Pulmonary artery endothelial cell (primary cell): ENCODE results near the gene PRSS33. TPM values are rescaled to one million over a fixed set of nuclear protein-coding genes. Genes with fewer than 3 reads are reported as not detected.

Experiments
- DNase-seq: peaks from one replicate; pipeline ENCODE4 v3.0.0-alpha.2; 2011; ENCODE audit warnings: low read depth, low spot score
- total RNA-seq: library from RNA; depleted of rRNA; stranded (reverse); fragments of >200 nt; gene quantifications from 2 replicates; pipeline ENCODE4 v1.2.3, GENCODE V29; 2014

The PRSS33 gene
- total RNA-seq, 1 donor from 2014 or later = not detected

DNA sequence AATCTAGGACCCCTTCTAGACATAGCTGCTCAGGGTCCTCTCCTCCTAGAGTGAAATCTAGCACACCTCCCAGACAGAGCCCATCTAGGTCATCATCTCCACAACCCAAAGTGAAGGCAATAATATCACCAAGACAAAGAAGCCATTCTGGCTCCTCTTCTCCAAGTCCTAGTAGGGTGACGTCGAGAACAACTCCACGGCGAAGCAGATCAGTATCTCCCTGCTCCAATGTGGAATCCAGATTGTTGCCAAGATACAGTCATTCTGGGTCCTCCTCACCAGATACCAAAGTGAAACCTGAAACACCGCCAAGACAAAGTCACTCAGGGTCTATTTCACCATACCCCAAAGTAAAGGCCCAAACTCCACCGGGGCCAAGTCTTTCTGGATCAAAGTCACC, 24.2 kb downstream of the PRSS33 start:
- no peak for DNase-seq

DNA sequence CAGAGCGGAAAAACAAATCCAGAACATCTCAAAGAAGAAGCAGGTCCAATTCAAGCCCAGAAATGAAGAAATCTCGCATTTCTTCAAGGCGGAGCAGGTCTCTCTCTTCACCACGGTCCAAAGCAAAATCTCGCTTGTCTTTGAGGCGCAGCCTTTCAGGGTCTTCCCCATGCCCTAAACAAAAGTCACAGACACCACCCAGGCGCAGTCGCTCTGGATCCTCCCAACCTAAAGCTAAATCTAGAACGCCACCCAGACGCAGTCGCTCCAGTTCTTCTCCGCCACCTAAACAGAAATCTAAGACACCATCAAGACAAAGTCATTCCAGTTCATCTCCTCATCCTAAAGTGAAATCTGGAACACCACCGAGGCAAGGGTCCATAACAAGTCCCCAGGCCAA, 24.6 kb downstream of the PRSS33 start:
- no peak for DNase-seq

DNA sequence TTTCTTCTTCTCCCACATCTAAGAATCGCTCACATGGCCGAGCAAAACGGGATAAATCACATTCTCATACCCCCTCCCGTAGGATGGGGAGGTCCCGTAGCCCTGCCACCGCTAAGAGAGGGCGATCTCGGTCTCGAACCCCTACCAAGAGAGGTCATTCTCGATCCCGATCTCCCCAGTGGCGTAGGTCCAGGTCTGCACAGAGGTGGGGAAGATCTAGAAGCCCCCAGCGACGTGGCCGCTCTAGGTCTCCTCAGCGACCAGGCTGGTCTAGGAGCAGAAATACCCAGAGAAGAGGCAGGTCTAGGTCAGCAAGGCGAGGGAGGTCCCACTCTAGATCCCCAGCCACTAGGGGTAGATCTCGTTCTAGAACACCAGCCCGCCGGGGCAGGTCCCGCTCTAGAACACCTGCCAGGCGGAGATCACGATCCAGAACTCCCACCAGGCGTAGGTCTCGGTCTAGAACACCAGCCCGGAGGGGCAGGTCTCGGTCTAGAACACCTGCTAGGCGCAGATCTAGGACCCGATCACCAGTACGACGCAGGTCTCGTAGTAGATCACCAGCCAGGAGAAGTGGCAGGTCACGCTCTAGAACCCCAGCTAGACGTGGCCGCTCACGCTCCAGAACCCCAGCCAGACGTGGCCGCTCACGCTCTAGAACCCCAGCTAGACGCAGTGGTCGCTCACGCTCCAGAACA, 25.3 kb downstream of the PRSS33 start:
- DNase-seq = no peak

DNA sequence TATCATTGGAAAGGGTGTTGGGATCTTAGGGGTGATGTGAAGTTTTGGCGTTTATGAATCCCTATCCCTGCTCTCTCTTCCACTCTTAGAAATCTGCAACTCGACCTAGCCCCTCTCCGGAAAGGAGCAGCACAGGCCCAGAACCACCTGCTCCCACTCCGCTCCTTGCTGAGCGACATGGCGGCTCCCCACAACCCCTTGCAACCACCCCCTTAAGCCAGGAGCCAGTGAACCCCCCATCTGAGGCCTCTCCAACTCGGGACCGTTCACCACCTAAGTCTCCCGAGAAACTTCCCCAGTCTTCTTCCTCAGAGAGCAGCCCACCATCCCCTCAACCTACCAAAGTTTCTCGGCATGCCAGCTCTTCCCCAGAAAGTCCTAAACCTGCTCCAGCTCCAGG, 25.9 kb downstream of the PRSS33 start:
- no peak for DNase-seq

DNA sequence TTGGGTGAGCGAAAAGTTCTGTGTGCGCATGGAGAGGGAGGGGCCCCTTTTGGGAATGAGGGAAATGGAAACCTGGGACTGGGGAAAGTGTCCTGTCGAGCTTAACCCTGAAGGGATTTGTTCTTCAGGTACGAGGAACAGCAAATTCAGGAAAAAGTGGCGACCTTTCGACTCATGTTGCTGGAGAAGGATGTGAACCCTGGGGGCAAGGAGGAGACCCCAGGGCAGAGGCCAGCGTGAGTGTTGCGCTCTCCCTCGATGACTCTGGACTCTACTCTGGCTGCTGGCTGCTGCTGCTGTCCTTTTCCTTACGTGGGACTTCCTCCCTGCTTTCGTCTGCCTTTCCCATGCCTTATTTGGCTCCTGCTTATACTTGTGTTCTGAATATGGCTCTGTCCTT, 30.0 kb downstream of the PRSS33 start:
- DNase-seq = no peak

DNA sequence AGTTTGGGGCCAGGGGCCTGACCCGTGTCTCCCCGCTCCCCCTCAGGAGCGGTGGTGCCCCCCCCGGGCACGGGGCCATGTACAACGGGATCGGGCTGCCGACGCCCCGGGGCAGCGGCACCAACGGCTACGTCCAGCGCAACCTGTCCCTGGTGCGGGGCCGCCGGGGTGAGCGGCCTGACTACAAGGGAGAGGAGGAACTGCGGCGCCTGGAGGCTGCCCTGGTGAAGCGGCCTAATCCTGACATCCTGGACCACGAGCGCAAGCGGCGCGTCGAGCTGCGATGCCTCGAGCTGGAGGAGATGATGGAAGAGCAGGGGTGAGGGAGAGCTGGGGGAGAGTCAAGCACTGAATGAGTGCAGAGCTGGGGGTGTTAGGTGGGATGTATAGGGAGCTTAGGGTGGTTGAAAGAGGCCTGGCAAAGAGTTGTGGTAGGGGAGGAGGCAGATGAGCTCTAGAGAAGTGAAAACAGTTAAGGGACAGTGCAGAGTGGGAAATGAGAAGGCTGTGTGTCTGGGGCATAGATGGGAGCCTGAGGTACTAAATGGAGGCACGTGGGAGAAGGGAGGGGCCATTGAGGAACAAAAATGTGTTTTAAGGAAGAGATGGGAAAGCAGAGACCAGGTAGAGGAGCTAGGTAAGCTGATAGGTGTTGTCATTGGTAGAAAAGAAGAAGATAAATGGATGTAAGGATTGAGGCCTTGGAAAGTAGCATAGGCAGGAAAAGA, 30.9 kb downstream of the PRSS33 start:
- DNase-seq = no peak

DNA sequence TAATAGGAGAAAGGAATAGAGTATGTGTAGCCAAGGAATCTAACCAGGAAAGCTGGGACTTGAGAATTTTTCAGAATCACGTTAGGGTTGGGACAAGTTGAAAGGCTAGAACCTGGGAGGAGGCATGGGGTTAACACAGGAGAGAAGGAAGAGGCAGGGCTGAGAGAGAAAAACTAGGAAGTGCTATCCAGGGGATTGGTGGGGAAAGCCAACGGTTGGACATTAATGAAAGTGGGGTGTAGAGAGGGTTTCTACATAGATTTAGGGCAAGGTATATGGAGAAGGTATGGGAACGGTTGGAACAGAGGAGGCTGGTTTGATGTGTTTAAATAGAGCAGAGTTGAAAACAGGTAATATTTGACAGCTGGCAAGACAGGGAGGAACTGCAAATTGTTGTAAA, 32.2 kb downstream of the PRSS33 start:
- DNase-seq = no peak

DNA sequence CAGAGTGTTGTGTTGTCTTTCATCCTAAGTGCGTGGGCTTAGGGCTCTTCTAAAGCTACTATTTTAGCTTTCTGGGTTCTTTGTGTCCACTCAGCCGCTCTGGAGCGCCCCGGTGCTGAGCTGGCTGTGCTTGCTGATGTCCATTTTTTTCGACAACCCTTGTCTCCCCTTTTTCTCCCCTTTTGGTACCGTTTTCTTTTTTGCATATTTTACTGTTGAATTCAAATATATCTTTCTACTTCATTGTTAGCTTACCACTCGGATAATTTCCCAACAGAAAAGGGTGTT, 33.7 kb downstream of the PRSS33 start:
- no peak for DNase-seq

DNA sequence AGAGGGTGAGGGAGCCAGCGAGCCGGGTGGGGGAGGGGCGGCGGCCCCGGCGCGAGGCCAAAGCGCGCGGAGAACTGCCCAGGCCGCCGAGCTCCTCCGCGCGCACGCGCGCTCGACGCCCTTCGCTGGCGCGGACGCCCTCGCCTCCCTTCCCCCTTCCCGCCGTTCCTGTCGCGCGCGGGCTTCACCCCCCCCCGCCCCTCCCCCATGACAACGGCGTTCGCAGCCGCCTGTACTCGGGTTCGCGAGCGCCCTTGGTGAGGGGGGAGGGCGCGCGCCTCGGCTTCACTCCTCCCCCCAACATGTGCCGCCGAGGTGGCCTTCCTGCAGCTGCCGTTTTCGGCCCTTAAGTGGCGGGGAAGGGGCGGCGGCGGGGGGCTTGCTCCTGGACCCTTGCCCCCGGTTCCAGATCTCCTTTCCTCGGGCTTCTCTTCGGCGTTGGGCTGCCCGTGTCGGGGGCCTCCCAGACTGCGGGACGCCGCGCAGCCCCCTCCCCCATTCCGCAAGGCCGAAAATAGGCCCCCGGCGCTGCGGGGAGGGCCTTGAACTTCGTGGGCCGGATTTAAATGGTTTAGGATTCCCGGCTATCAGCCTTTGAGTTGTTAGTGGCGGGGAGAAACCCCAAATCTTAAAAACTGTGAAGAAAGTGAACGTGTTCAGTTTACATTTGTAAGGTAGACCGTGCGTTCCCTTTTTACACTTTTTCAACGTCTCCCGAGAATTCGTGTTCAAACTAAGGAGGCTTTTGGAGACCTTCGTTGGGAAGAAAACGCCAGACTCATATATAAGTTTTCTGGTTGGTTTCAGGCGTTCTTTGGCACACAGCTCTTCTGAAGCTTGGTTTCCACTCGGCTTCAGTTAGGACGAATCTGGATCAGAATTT, 34.3 kb downstream of the PRSS33 start:
- no peak for DNase-seq

DNA sequence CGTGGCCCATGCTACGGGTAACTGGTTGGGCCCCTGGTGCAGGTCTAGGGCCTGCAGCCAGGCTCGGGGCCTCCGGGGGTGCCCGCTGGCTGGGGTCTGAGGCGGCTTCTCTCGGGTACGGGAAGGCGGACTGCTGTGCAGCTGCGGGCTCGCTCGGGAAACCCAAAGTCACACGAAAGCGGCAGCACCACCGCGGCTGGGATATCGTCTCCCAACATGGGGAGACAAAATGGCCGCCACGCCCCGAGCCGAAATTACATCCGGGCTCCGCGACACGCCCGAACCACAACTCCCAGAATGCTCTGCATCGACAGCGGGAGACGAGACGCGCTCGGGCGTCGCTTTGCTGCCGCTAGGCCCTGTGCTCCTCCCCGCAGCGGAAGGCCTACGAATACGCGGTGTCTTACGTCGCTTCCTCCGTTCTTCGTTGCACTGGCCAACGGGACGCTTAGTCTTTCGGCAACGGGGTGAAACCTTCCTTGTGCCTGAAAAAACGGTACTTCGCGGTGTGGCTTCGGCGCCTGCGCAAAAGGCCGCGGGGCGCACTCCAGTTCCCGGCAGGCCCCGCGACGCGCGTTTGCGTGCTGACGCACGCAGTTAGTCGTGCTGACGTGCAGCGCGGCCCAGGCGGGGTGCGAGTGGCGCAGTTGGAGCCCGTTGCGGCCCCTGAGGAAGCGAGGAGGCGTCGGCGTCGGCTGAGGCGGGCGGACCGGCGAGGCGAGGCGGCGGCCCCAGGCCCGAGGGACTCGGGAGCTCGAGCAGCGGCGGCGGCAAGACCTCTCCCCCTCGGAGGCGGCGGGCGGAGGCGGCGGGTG, 35.1 kb downstream of the PRSS33 start, which contains the start of gene SRRM2:
TSS of gene SRRM2 (plus strand) at position 604 of the 815 bp plus-strand sequence. CDS start 3,727 bp downstream, outside the sequence.
- DNase-seq = peak; percentile 87

DNA sequence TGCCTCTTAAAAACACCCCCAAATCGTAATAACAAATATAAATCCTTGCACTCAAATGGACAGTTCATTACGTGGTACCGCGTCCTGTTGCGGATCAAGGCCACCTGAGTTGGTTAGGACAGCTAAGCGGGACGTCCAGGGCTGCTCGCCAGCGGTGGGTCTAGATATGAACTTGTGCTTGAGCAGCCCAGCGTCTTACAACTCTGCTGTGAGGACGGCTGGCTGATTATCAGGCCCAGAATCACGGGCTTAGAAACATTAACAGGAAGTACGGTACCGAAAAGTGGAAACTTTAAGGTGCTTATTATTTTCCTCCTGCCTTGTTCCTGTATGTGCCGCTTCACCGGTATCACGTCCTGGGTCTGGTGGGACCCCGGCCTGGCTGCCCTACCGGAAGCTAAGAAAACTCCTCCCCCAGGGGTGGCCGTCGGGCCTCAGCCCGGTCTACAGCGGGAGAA, 35.8 kb downstream of the PRSS33 start:
- no peak for DNase-seq

DNA sequence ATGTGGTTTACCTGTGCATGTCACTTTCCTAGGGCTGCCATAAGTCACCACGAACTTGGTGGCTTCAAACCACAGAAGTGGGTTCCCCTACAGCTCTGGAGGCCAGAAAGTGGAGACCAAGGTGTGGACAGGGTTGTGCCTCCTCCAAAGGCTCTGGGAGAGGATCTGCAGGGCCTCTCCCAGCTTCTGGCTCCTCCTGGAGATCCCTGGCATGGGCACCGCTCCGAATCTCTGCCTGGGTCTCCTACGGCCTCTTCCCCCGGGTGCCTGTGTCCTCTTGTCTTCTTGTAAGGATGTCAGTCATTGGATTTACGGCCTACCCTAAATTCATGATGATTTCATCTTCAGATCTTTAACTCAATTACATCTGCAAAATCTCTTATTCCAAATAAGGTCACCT, 37.4 kb downstream of the PRSS33 start:
- no peak for DNase-seq

DNA sequence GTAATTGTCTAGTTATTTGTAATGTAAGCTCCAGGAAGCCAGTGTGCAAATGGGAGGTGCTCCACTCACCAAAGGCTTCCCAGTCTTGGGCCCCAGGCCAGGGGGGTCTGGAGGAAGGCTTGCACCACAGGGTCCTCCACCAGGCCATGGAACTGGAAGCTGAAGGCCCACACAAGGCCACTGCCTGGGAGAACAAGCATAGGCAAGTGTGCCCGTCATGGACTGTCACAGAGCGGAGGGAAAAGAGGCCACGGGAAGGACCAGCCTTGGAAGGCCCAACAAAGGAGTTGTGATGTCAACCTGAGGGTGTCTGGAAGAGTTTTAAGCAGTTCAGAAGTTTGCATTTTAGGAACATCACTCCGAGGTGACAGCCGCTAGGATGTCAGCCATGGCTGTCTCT, 37.9 kb downstream of the PRSS33 start:
- no peak for DNase-seq

DNA sequence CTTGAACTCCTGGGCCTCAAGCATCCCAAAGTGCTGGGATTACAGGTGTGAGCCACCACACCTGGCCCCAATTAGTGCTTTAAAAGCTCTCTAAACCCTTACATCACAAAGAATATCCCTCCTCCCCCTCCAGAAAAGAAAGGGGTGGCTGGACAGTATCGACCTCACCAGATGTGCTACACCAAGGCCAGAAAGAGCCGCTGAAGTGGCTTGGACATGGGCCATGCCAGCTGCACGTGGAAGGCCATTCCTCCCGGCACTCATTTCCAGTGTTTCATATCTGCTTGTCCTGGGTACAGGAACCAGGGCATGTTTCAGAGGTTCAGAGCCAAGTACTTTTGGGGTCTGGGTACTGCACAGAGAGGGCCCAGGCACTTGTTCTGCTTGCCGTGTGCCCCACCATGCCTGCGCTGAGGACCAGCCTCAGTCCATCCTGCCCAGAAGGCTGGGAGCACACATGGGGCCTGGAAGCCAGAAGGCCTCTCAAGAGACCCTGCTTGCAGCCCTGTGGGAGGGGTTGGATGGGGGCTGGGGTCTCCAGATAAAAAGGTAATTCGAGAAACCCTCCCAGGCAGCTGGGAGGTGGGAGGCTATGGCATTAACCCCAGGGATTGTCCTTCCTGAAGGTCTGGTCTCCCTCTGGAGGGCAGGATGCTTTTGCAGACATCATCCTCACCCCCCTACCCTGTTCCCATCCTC, 38.5 kb downstream of the PRSS33 start:
- no peak for DNase-seq

DNA sequence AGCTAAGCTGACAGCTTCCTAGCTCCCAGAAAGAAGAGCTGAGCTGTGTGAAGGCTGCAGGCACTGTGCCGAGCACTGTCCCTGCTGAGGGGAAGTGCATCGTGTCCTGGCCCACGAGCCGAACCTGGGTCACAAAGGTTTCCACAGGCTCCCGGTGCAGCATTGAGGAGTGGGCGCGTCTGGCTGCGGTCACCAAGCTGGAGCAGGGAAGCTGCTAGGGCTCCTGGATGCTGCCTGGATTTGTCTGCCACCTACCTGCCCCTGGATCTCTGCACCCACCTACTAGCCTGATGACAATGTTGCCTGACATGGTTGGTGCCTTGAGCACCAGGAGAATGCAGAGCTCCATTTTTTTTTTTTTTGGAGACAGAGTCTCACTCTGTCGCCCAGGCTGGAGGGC, 41.4 kb downstream of the PRSS33 start:
- no peak for DNase-seq

DNA sequence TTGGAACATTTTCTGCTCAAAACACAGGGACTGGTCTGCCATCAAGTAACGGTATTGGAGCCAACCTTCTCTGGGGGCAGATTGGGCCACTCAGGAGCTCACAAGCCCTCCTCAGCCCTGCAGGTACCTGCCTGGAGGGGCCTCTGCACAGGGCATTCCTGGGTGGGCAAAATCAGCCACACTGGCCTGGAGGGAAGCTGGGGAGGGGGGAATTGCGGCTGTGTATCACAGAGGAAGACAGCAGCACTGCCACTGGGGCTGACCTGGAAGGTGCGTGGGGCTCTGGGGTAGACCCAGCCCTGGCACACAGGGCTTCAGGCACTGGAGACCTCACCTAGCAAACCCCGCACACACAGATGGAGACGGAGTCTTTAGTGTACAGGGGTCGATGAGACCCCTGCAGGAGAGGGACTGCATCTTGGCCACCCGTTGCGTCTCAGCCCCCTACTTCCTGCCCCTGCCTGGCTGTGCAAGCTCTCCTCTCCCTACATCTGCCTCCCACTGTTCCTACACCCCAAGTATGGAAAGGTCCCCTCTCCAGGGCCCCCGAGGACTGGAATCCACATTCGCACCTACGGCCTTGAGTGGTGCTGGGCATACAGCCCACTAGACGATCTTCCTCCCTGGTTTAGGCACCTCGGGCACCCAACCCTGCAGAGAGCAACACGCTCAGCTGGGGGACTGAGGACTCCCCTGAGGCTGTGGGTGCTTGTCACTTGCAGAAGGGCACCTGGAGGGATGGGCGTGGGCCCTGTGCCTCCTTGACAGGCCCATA, 42.1 kb downstream of the PRSS33 start:
- no peak for DNase-seq

DNA sequence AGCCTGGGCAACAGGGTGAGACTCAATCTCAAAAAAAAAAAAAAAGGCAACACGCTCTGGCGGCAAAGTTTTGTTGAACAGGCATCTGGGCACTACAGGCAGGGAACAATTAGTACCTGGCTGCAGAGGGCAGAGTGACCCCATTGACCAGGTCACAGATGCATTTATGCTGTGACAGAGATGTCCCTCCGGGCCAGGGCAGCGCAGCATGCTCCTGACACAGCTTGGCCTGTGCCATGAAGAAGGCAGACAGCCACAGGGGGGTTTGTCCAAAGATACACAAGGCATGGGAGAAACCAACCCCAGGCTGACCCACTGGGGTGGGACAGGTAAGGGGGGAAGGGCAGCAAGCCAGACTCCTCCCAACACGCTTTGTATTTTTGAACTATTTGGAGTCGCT, 42.6 kb downstream of the PRSS33 start:
- no peak for DNase-seq

DNA sequence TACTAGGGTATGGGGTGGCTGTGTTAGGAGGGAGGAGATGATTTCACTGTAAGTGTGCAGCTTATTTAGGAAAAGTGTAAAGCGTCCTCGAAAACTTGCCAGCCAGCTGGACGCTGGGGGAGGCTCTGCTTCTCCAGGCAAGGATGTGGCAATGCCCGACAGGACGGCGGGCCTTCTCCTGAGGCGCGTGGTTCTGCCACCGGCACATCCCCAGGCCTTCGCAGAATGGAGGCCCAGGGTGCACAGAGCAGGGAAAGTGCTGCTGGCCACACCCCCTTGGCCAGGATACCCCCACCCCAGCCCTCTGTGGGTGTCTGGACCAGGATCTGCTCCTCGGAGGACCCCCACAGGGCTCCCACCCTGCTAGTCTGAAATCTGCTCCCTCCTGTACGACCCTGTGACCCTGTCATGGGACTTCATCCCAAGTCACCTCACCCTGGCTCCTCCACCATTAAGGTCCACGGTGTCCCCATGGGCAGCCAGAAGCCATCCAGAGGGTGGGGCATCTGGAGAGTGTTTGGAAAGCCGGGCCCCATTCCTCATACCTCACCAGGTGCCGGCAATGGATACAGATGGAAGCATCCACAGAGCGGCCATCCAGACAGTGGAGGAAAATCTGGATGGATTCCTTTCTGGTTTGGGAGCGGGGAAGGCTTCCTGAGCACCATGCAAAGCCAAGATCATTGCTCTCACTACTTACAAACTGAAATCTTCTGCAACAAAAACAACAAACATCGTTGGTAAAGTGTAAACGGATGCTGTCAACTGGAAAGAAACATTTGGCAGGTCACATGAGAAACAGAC, 44.2 kb downstream of the PRSS33 start:
- DNase-seq = no peak
